B cell (primary cell): ENCODE results near the gene PRKD2. TPM values are rescaled to one million over a fixed set of nuclear protein-coding genes. Genes with fewer than 3 reads are reported as not detected.
"Not testable (repeated sequence)": the region's sequence is repeated elsewhere in the genome, so short reads cannot be mapped to it uniquely, and the experiment has no call there.

Experiments used
- ATAC-seq: fragments of 200-7000 bp; cut with Tn5 transposase; one replicate; pipeline ENCODE4 v1.10.0; 2021; ENCODE audit warnings: low read depth, mild to moderate bottlenecking, moderate number of reproducible peaks, moderate library complexity
- CTCF ChIA-PET: fragments of 350-600 bp; sonication (Branson Sonifier 250); formaldehyde crosslinking; loops from one replicate; lab custom pipeline; 2021; ENCODE audit warnings: antibody characterized with exemption, inconsistent platforms; lab: Charles Lee
- POLR2A ChIA-PET: fragments of 350-600 bp; sonication (Branson Sonifier 250); formaldehyde crosslinking; loops from one replicate; lab custom pipeline; 2021; ENCODE audit warnings: antibody characterized with exemption; lab: Charles Lee
- DNase-seq: peaks from one replicate; pipeline ENCODE4 v3.0.0; 2013
- H2AFZ ChIP-seq: 2 replicates; pipeline ENCODE4 v1.6.1; 2012; ENCODE audit warnings: mild to moderate bottlenecking, low read depth, low read length; ENCODE audit not compliant: insufficient read depth, poor library complexity, severe bottlenecking
- H3K27ac ChIP-seq, 2 donors: 1 replicate in 1 of 2; 2 replicates in 1 of 2; pipeline ENCODE4 v1.5.1; 2012 to 2013; ENCODE audit warnings: low read length in 2 of 2, mild to moderate bottlenecking in 2 of 2, moderate library complexity in 1 of 2
- H3K27me3 ChIP-seq, 4 experiments: fragments of 200-600 bp in 1 of 4; sonication (generic) in 1 of 4; replicated peaks in 1 of 4; 1 replicate in 2 of 4; 2 replicates in 2 of 4; pipeline versions ENCODE4 v1.6.1 to v1.7.0; 2013 to 2016; ENCODE audit warnings: low read length in 3 of 4, mild to moderate bottlenecking in 2 of 4, mixed read lengths in 1 of 4, moderate library complexity in 1 of 4; ENCODE audit not compliant: insufficient read depth in 4 of 4, control insufficient read depth in 3 of 4; ENCODE audit errors: control extremely low read depth in 1 of 4
- H3K36me3 ChIP-seq, 2 experiments: replicated peaks in 1 of 2; 1 replicate in 1 of 2; 2 replicates in 1 of 2; pipeline versions ENCODE4 v1.6.1 to v1.7.1; 2013; ENCODE audit warnings: low read length in 1 of 2; ENCODE audit not compliant: insufficient read depth in 2 of 2, control insufficient read depth in 1 of 2; ENCODE audit errors: control extremely low read depth in 1 of 2, extremely low read depth in 1 of 2
- H3K4me1 ChIP-seq, 2 donors: fragments of 200-600 bp in 1 of 2; sonication (generic) in 1 of 2; 1 replicate in 1 of 2; 2 replicates in 1 of 2; pipeline versions ENCODE4 v1.5.1 to v1.6.1; 2013 to 2017; ENCODE audit warnings: low read length in 2 of 2; ENCODE audit not compliant: control insufficient read depth in 2 of 2, insufficient read depth in 2 of 2
- H3K4me2 ChIP-seq: replicated peaks from 2 replicates; pipeline ENCODE3; 2012; ENCODE audit warnings: mild to moderate bottlenecking, low read depth, low read length; ENCODE audit not compliant: poor library complexity, severe bottlenecking
- H3K4me3 ChIP-seq, 5 experiments: fragments of 200-600 bp in 1 of 5; sonication (generic) in 1 of 5; 1 replicate in 3 of 5; 2 replicates in 2 of 5; pipeline versions ENCODE4 v1.5.1 to v1.7.0; 2011 to 2016; ENCODE audit warnings: low read length in 4 of 5, mild to moderate bottlenecking in 4 of 5, low read depth in 2 of 5, control low read depth in 1 of 5, moderate library complexity in 1 of 5; ENCODE audit not compliant: insufficient read depth in 1 of 5; ENCODE audit errors: control extremely low read depth in 1 of 5, extremely low read depth in 1 of 5
- H3K79me2 ChIP-seq: fragments of 200-600 bp; sonication (generic); one replicate; pipeline ENCODE4 v1.6.0; 2016; ENCODE audit warnings: low read length; ENCODE audit not compliant: control insufficient read depth, insufficient read depth
- H3K9ac ChIP-seq: fragments of 200-600 bp; sonication (generic); 2 replicates; pipeline ENCODE4 v1.6.1; 2017; ENCODE audit warnings: mild to moderate bottlenecking, low read length, moderate library complexity
- H3K9me3 ChIP-seq, 3 donors: one replicate each; pipeline versions ENCODE4 v1.6.1 to v1.7.1; 2013; ENCODE audit warnings: low read length in 2 of 3; ENCODE audit not compliant: control insufficient read depth in 2 of 3, insufficient read depth in 1 of 3; ENCODE audit errors: control extremely low read depth in 1 of 3
- H4K20me1 ChIP-seq: 2 replicates; pipeline ENCODE4 v1.6.0; 2012; ENCODE audit warnings: mild to moderate bottlenecking, low read length; ENCODE audit not compliant: insufficient read depth, control insufficient read depth, poor library complexity, severe bottlenecking
- H3K27ac Mint-ChIP-seq: one replicate; pipeline ENCODE4 v1.8.0; 2021; ENCODE audit warnings: mixed read lengths
- H3K27me3 Mint-ChIP-seq: one replicate; pipeline ENCODE4 v1.8.0; 2021; ENCODE audit warnings: mixed read lengths
- H3K4me1 Mint-ChIP-seq: one replicate; pipeline ENCODE4 v1.8.0; 2021; ENCODE audit warnings: mixed read lengths
- H3K4me3 Mint-ChIP-seq: one replicate; pipeline ENCODE4 v1.8.0; 2021; ENCODE audit warnings: mixed read lengths
- H3K9me3 Mint-ChIP-seq: one replicate; pipeline ENCODE4 v1.8.0; 2022; ENCODE audit warnings: mixed read lengths; ENCODE audit not compliant: insufficient read depth
- EZH2 ChIP-seq: IDR thresholded peaks from 2 replicates; pipeline ENCODE4 v1.6.1; 2012; ENCODE audit warnings: borderline replicate concordance, low read depth, mild to moderate bottlenecking, moderate library complexity, low read length; ENCODE audit not compliant: insufficient read depth, poor library complexity, severe bottlenecking
- WGBS: methylation state at CpG from one replicate; pipeline ENCODE4 v1.1.5; 2013; ENCODE audit warnings: missing lambda C conversion rate; ENCODE audit not compliant: insufficient coverage; 5-methylcytosine and 5-hydroxymethylcytosine counted together
- intact Hi-C: fragments of 100-400 bp; cut with micrococcal nuclease; formaldehyde crosslinking; loops from one replicate; pipeline ENCODE4 v1.10.0; 2022
- polyA plus RNA-seq: library from polyadenylated mRNA; depleted of rRNA; stranded (reverse); fragments of >200 nt; gene quantifications from 2 replicates; pipeline ENCODE4 v1.2.3, GENCODE V29; 2012
- total RNA-seq, 2 donors: library from RNA; stranded (reverse); fragments of 120-200 nt in 1 of 2; gene quantifications; 1 replicate in 1 of 2; 2 replicates in 1 of 2; pipeline versions ENCODE4 v1.2.3 to v1.2.4, GENCODE V29; 2013 to 2022
- TF ChIP-seq, protein P1 (sequence below): fragments of 200-600 bp; IDR thresholded peaks from one replicate; pipeline ENCODE4 v1.8.0; 2022; ENCODE audit warnings: antibody characterized with exemption, mild to moderate bottlenecking

Gene PRKD2
- total and polyA plus RNA-seq, 2 donors (not counting 1 experiment from before 2014, with no cell fraction given), result 192 to 208 TPM

- ATAC-seq (no peak), DNase-seq (no peak)
- CTCF ChIA-PET, result no interaction called here
- no peaks in the 10 kb centered on the region for H3K27me3 ChIP-seq
- Mint-ChIP-seq H3K9me3 (no peaks in the 10 kb centered on the region), H3K27me3 (no peaks in the 10 kb centered on the region), H3K4me3 (no peak overlapping the region), H3K4me1 (peaks cover 4% of the 10 kb centered on the region), H3K27ac (no peak overlapping the region)
- H3K36me3 ChIP-seq, result no peaks in the 10 kb centered on the region
- H2AFZ ChIP-seq, result no peak overlapping the region
- POLR2A ChIA-PET, result no interaction called here
- intact Hi-C loops, result no loop called here
- no peak overlapping the region for H3K9ac ChIP-seq
- TF ChIP-seq, protein P1, sequence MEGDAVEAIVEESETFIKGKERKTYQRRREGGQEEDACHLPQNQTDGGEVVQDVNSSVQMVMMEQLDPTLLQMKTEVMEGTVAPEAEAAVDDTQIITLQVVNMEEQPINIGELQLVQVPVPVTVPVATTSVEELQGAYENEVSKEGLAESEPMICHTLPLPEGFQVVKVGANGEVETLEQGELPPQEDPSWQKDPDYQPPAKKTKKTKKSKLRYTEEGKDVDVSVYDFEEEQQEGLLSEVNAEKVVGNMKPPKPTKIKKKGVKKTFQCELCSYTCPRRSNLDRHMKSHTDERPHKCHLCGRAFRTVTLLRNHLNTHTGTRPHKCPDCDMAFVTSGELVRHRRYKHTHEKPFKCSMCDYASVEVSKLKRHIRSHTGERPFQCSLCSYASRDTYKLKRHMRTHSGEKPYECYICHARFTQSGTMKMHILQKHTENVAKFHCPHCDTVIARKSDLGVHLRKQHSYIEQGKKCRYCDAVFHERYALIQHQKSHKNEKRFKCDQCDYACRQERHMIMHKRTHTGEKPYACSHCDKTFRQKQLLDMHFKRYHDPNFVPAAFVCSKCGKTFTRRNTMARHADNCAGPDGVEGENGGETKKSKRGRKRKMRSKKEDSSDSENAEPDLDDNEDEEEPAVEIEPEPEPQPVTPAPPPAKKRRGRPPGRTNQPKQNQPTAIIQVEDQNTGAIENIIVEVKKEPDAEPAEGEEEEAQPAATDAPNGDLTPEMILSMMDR, result no peak
- no peak for TF ChIP-seq EZH2
- 98% methylated on average over 3 of the region's 6 CpGs for WGBS
- peaks cover 0 to 3% of the 10 kb centered on the region in 2 donors for H3K4me1 ChIP-seq
- peaks cover 0 to 4% (median 0%) of the 10 kb centered on the region in 3 donors for H3K9me3 ChIP-seq
- no peak overlapping the region for H3K4me2 ChIP-seq
- H4K20me1 ChIP-seq, result peaks cover 8% of the 10 kb centered on the region
- no peaks in the 10 kb centered on the region for H3K79me2 ChIP-seq
- no peak overlapping the region for H3K4me3 ChIP-seq
- H3K27ac ChIP-seq, result no peak overlapping the region
Observed at GRCh38 chr19:46762245-46762890, 45.5 kb upstream of the PRKD2 start.

GRCh38 chr19:46761418-46761831 lies 44.5 kb upstream of the PRKD2 start:
- Histone ChIP-seq H3K9me3 (peaks cover 0 to under 1% (median 0%) of the 10 kb centered on the region in 3 donors), H3K4me3 (no peak overlapping the region), H3K4me1 (peaks cover 0 to 5% of the 10 kb centered on the region in 2 donors), H4K20me1 (peaks cover 15% of the 10 kb centered on the region), H3K36me3 (no peaks in the 10 kb centered on the region), H3K79me2 (peaks cover 8% of the 10 kb centered on the region), H3K9ac (no peak overlapping the region), H3K27ac (no peak overlapping the region), H3K4me2 (no peak overlapping the region), H3K27me3 (no peaks in the 10 kb centered on the region), H2AFZ (no peak overlapping the region)
- POLR2A ChIA-PET, result no interaction called here
- intact Hi-C loops, result no loop called here
- no peak for DNase-seq
- no peak overlapping the region for H3K4me3 Mint-ChIP-seq
- ATAC-seq, result no peak
- WGBS, result 91% methylated on average over 2 of the region's 5 CpGs
- no peaks in the 10 kb centered on the region for H3K27me3 Mint-ChIP-seq
- no peaks in the 10 kb centered on the region for H3K9me3 Mint-ChIP-seq
- H3K4me1 Mint-ChIP-seq, result peaks cover 2% of the 10 kb centered on the region
- CTCF ChIA-PET, result interaction anchor here (1.3 kb wide), 1 partner anchor 79 kb away, joined by 10 read pairs; no protein-coding TSS in a partner anchor
- TF ChIP-seq, protein P1, result no peak
- TF ChIP-seq EZH2, result no peak
- no peak overlapping the region for H3K27ac Mint-ChIP-seq

DNA sequence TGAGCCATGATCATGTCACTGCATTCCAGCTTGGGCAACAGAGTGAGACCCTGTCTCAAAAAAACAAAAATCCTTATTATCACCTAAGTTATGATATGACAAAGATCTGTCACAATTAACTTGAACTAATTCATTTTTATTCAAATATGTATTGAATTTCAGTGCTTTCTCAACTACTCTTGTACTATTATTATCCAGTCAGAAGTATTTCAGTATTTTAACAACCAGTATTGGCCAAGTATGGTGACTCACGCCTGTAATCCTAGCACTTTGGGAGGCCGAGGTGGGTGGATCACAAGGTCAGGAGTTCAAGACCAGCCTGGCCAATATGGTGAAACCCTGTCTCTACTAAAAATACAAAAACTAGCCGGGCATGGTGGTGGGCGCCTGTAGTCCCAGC lies 44.0 kb upstream of the PRKD2 start:
- H3K9me3 ChIP-seq, H3K4me2 ChIP-seq, H3K4me3 ChIP-seq, H3K27me3 ChIP-seq, DNase-seq, H3K9ac ChIP-seq, H3K4me3 Mint-ChIP-seq, POLR2A ChIA-PET, H3K27ac ChIP-seq, intact Hi-C loops, H3K9me3 Mint-ChIP-seq, H3K4me1 Mint-ChIP-seq, ATAC-seq, H3K27me3 Mint-ChIP-seq, H3K27ac Mint-ChIP-seq, H3K36me3 ChIP-seq, H2AFZ ChIP-seq, H3K79me2 ChIP-seq, H3K4me1 ChIP-seq: not testable (repeated sequence)
- CTCF ChIA-PET, result interaction anchor here (1.3 kb wide), 1 partner anchor 80 kb away, joined by 10 read pairs; no protein-coding TSS in a partner anchor
- WGBS, result no CpG with 5 or more reads among the region's 4 CpGs
- peaks cover 16% of the 10 kb centered on the region for H4K20me1 ChIP-seq
